HepG2 (cell line): ENCODE results near the gene NKX3-2. TPM values are rescaled to one million over a fixed set of nuclear protein-coding genes. Genes with fewer than 3 reads are reported as not detected.

Source experiments
- ATAC-seq: fragments of 200-7000 bp; cut with Tn5 transposase; 3 replicates; pipeline ENCODE4 v1.9.1; 2020; ENCODE audit warnings: mild to moderate bottlenecking, moderate library complexity
- BruUV-seq: library from RNA; stranded (reverse); fragments of 400-500 nt; replicated peaks from 2 replicates; lab custom pipeline; 2021; lab: Mats Ljungman, UMichigan
- CTCF ChIA-PET: fragments of 300-600 bp; formaldehyde crosslinking; extraction: SDS; loops from one replicate; lab custom pipeline; 2021; ENCODE audit warnings: low total read pairs, inconsistent platforms, low intra/inter-chr PET ratio; lab: Yijun Ruan, JAX
- POLR2A ChIA-PET: fragments of 350-600 bp; sonication (Branson Sonifier 250); formaldehyde crosslinking; loops from one replicate; lab custom pipeline; 2020; ENCODE audit warnings: antibody characterized with exemption, inconsistent platforms; lab: Yijun Ruan, JAX
- DNase-seq: peaks from one replicate; pipeline ENCODE4 v3.0.0-alpha.2; 2015; ENCODE audit warnings: low spot score
- FAIRE-seq: peaks from 3 replicates; lab custom pipeline; 2011; peaks lifted over from hg19 to GRCh38; lab: Jason Lieb, UNC
- H2AFZ ChIP-seq: one replicate; pipeline ENCODE4 v1.6.1; 2011; ENCODE audit warnings: low read length, inconsistent platforms
- H3K27ac ChIP-seq: fragments of 300-600 bp; 3 replicates; pipeline ENCODE4 v1.8.0; 2011; ENCODE audit warnings: mixed run types, mild to moderate bottlenecking, mixed read lengths, low read length, inconsistent platforms; ENCODE audit not compliant: insufficient read depth; ENCODE audit errors: extremely low read length
- H3K27me3 ChIP-seq, 2 experiments: fragments of 200-600 bp in 1 of 2; 2 replicates in 1 of 2; 3 replicates in 1 of 2; pipeline versions ENCODE4 v1.6.0 to v1.8.0; 2011; ENCODE audit warnings: low read length in 2 of 2, mild to moderate bottlenecking in 2 of 2, moderate library complexity in 2 of 2, inconsistent platforms in 1 of 2; ENCODE audit not compliant: insufficient read depth in 2 of 2, control insufficient read depth in 1 of 2
- H3K36me3 ChIP-seq, 2 experiments: fragments of 200-600 bp in 1 of 2; replicated peaks in 1 of 2; 2 replicates in 1 of 2; 3 replicates in 1 of 2; pipeline versions ENCODE4 v1.5.1 to v1.8.0; 2011; ENCODE audit warnings: low read length in 2 of 2, inconsistent platforms in 1 of 2; ENCODE audit not compliant: insufficient read depth in 2 of 2, control insufficient read depth in 1 of 2
- H3K4me1 ChIP-seq: 2 replicates; pipeline ENCODE4 v1.5.1; 2012; ENCODE audit warnings: low read length, inconsistent platforms; ENCODE audit not compliant: insufficient read depth
- H3K4me2 ChIP-seq: 2 replicates; pipeline ENCODE4 v1.6.0; 2011; ENCODE audit warnings: low read depth, low read length, inconsistent platforms
- H3K4me3 ChIP-seq, 3 experiments: fragments of 200-600 bp in 1 of 3; sonication (generic), shearing (Covaris generic) in 1 of 3; replicated peaks in 1 of 3; 2 replicates each; pipeline ENCODE4 v1.5.1; 2011 to 2016; ENCODE audit warnings: low read length in 3 of 3, inconsistent platforms in 2 of 3, low read depth in 2 of 3, mild to moderate bottlenecking in 2 of 3, control low read depth in 1 of 3, mixed read lengths in 1 of 3; ENCODE audit not compliant: insufficient read depth in 1 of 3
- H3K79me2 ChIP-seq: one replicate; pipeline ENCODE4 v1.6.1; 2011; ENCODE audit warnings: low read length, inconsistent platforms; ENCODE audit not compliant: insufficient read depth
- H3K9ac ChIP-seq: 2 replicates; pipeline ENCODE4 v1.6.0; 2011; ENCODE audit warnings: mild to moderate bottlenecking, low read depth, low read length, inconsistent platforms; ENCODE audit not compliant: insufficient read depth
- H3K9me3 ChIP-seq: 2 replicates; pipeline ENCODE4 v1.5.1; 2012; ENCODE audit warnings: mild to moderate bottlenecking, low read length
- H4K20me1 ChIP-seq: 2 replicates; pipeline ENCODE4 v1.6.0; 2011; ENCODE audit warnings: inconsistent platforms, mild to moderate bottlenecking, low read length, moderate library complexity; ENCODE audit not compliant: insufficient read depth
- MEIS2 ChIP-seq: sonication (generic); formaldehyde crosslinking; IDR thresholded peaks from 2 replicates; pipeline ENCODE4 v1.9.0; 2021; ENCODE audit warnings: mild to moderate bottlenecking, missing genetic modification reagents
- NBN ChIP-seq: fragments of 450-650 bp; conservative IDR thresholded peaks from 2 replicates; pipeline ENCODE4 v1.6.1; 2017
- ZNF549 ChIP-seq: sonication (generic); formaldehyde crosslinking; IDR thresholded peaks from 2 replicates; pipeline ENCODE4 v1.5.0; 2020; ENCODE audit warnings: missing genetic modification reagents
- ZNF563 ChIP-seq: sonication (generic); formaldehyde crosslinking; IDR thresholded peaks from 2 replicates; pipeline ENCODE4 v1.8.0; 2022; ENCODE audit warnings: mild to moderate bottlenecking, moderate library complexity, missing genetic modification reagents
- ZNF629 ChIP-seq: sonication (generic); formaldehyde crosslinking; conservative IDR thresholded peaks from 2 replicates; pipeline ENCODE4 v1.5.0; 2020; ENCODE audit warnings: missing genetic modification reagents
- ZNF777 ChIP-seq: sonication (generic); formaldehyde crosslinking; IDR thresholded peaks from 2 replicates; pipeline ENCODE4 v1.4.0; 2020; ENCODE audit warnings: missing genetic modification reagents
- WGBS: methylation state at CpG from one replicate; pipeline ENCODE4 v1.1.6; 2017; ENCODE audit warnings: low lambda C conversion rate; 5-methylcytosine and 5-hydroxymethylcytosine counted together
- in situ Hi-C: cut with HindIII; loops from 2 replicates; pipeline ENCODE4 v1.10.0; 2017; ENCODE audit warnings: low pct_unique_long_range_greater_than_20kb; ENCODE audit not compliant: extremely low pct_ligation_motif_present
- intact Hi-C: fragments of 100-400 bp; cut with micrococcal nuclease; formaldehyde crosslinking; loops from one replicate; pipeline ENCODE4 v1.10.0; 2022; ENCODE audit not compliant: unreplicated experiment
- polyA plus RNA-seq, 8 experiments: library from polyadenylated mRNA; depleted of rRNA in 3 of 8; stranded (reverse) in 7 of 8; unstranded in 1 of 8; fragments of >200 nt; fragmentation: Illumina TruSeq in 4 of 8; extraction: Trizol in 4 of 8; gene quantifications; 2 replicates each; pipeline versions ENCODE4 v1.2.1 to v1.2.3, GENCODE V29; 2011 to 2016; ENCODE audit warnings: low read depth in 4 of 8, missing spikeins in 1 of 8, mixed read lengths in 1 of 8; ENCODE audit not compliant: insufficient read depth in 1 of 8
- total RNA-seq, 5 experiments: library from RNA; depleted of rRNA; stranded (reverse); fragments of >200 nt; fragmentation: Illumina TruSeq; extraction: Trizol; gene quantifications; 2 replicates each; pipeline ENCODE4 v1.2.3, GENCODE V29; 2016; ENCODE audit warnings: low read depth in 1 of 5

NKX3-2 gene
- total and polyA plus RNA-seq, 2 of the 13 experiments (the other 11 are each of a cell fraction or from before 2014, with no cell fraction given), result 0.07 to 0.13 TPM

DNA sequence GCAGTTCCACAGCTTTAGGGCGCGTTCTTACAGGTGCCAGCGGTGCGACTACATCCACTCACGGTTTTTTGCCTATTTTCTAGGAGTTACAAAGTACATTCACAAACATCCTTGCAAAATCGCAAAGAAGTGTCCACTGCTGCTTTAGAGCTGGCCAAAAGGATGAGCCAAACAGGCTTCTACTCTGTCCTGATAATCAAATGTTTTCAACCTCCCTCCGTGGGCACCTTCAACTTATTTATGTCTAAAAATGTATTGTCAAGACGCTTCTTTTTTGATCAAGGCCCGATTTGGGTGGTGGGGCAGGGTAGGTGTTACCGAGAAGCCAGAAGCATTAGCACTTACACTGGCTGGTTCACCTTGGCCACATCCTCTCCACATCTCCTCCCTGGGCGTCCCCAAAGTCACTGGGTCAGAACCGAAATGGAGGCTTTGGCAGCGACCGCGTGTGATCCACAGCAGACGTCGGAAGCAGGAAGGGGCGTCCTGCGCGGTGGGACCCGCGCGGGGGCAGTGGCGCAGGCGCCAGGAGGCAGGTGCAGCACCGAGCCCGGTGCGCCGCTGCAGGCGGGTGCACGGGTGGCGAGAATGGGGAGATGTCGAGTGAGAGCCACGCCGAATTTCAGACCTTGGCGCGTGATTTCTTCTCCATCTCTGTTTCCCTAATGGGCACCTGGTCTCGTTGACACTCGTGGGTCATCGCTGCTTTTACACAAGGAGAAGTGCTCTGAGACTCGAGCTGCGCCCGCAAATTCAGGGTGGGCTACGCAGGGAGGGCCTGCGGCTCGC, 16.9 kb downstream of the NKX3-2 start:
- H3K4me2 ChIP-seq, result no peak overlapping the region
- WGBS, result 20% methylated on average over 23 of the region's 46 CpGs
- in situ Hi-C loops, result no loop called here
- intact Hi-C loops, result no loop called here
- FAIRE-seq (no peak), DNase-seq (no peak), ATAC-seq (no peak; the same call in 2 of the 3 replicates)
- CTCF ChIA-PET, result no interaction called here
- no peak overlapping the region for H3K9ac ChIP-seq
- H3K27me3 ChIP-seq, result peaks cover 11 to 83% of the 10 kb centered on the region in 2 experiments
- POLR2A ChIA-PET, result no interaction called here
- H2AFZ ChIP-seq, result no peak overlapping the region
- no peaks in the 10 kb centered on the region for H3K9me3 ChIP-seq
- no peaks in the 10 kb centered on the region for H4K20me1 ChIP-seq
- no peaks in the 10 kb centered on the region for H3K4me1 ChIP-seq
- H3K79me2 ChIP-seq, result no peaks in the 10 kb centered on the region
- no peak for TF ChIP-seq ZNF563 (CRISPR knock-in tag)
- no peak for TF ChIP-seq NBN
- TF ChIP-seq MEIS2 (CRISPR knock-in tag), result no peak
- no peak for TF ChIP-seq ZNF549
- TF ChIP-seq, all 625 proteins: peak for 0
- no peaks in the 10 kb centered on the region for H3K36me3 ChIP-seq
- H3K27ac ChIP-seq, result no peak overlapping the region
- H3K4me3 ChIP-seq, result no peak overlapping the region
- no TSS peak for BruUV-seq

DNA sequence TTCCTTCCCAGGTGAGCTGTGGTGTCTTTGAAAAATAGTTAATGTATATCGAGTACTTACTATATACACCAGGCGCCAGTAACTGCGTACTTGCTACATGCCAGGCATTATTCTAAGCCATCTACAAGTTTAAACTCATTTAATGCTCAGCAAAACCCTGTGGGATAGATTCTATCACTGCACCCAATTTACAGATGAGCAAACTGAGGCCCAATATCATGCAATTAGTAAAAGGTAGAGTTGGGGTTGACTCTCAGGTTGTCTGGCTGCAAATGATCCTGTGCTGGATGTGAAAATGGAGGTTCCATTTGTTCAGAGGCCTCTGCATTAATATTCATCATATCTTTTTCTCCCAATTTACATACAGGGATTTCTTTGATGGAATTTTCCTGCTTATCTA, 17.6 kb downstream of the NKX3-2 start:
- intact Hi-C loops, result no loop called here
- POLR2A ChIA-PET, result no interaction called here
- DNase-seq (no peak), ATAC-seq (no peak), FAIRE-seq (no peak)
- Histone ChIP-seq H3K4me2 (no peak overlapping the region), H3K9me3 (no peaks in the 10 kb centered on the region), H4K20me1 (no peaks in the 10 kb centered on the region), H3K79me2 (no peaks in the 10 kb centered on the region), H3K4me3 (no peak overlapping the region), H3K27me3 (peaks cover 11 to 86% of the 10 kb centered on the region in 2 experiments), H3K9ac (no peak overlapping the region), H2AFZ (no peak overlapping the region), H3K27ac (no peak overlapping the region), H3K36me3 (no peaks in the 10 kb centered on the region), H3K4me1 (no peaks in the 10 kb centered on the region)
- in situ Hi-C loops, result no loop called here
- no TSS peak for BruUV-seq
- TF ChIP-seq ZNF629 (CRISPR knock-in tag) (peak; percentile 87), ZNF777 (CRISPR knock-in tag) (no peak)
- WGBS, result 8% methylated on average over 3 of the region's 3 CpGs
- CTCF ChIA-PET, result no interaction called here
